ENCODE data around the gene VWA3B.
"Not testable (repeated sequence)": the region's sequence is repeated elsewhere in the genome, so short reads cannot be mapped to it uniquely, and the experiment has no call there.

Gene VWA3B

GRCh38 chr2:98137196-98137595, 50.2 kb downstream of the VWA3B start:
- no peak for DNase-seq (ENCODE audit: low read depth)

GRCh38 chr2:98138978-98139377, 52.0 kb downstream of the VWA3B start:
- not testable (repeated sequence) for DNase-seq (ENCODE audit: low read depth)

DNA sequence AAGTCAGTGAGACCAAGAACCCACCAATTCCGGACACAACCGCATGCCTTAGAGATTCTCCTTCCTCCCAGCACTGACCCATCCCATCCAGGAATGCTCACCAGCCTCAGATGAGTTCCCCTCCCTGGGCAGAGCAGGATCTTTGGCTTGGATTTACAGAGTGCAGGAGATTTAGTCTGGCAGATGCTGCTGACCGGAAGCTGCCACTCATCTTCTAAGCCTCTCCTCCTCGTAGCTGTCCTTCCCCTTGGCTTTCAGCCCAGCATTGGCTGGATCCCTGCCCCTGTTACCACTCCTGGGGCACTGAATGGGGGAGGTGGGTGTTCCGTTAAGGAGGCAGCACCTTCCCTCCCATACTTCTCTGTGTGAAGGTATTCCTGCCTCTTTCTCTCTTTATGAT, 53.2 kb downstream of the VWA3B start:
- DNase-seq (ENCODE audit: low read depth), result no peak

GRCh38 chr2:98142106-98142791, 55.3 kb downstream of the VWA3B start:
- DNase-seq (ENCODE audit: low read depth), result no peak

GRCh38 chr2:98145070-98145469, 58.1 kb downstream of the VWA3B start:
- no peak for DNase-seq (ENCODE audit: low read depth)

GRCh38 chr2:98147900-98148299, 60.9 kb downstream of the VWA3B start:
- DNase-seq (ENCODE audit: low read depth), result not testable (repeated sequence)

DNA sequence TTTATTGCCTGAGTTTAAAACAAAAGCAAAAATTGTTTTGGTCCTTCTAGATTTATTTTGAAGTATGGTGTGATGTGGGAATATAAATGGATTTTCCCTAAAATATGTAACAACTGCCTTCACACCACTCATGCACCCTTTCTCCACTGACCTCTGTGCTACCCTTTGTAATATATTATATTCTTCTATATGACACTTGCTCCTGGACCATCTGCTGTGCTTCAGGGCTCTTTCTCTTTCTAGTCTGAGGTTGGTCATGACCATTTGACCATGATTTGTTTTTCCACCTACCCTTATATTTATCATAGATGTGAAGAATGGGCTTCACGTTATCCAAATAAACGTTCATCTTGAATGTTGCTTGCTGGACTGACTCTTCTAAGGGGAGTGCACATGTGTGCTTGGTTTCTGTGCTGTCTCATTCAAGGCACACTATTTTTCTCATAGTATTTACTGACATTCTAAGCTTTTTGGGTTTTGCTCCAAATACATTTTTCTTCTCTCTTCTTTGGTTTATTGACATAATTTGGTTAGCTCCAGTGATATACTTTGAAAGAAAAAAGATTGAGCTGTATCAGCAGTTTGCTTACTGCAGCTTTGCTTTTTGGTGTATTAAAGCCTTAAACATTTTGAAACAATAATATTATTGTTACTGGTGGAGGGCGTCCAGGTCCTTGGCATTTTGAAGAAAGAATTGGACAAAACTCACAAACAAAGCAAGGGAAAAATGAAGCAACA, 61.8 kb downstream of the VWA3B start:
- DNase-seq (ENCODE audit: low read depth), result no peak

GRCh38 chr2:98149333-98149697, 62.3 kb downstream of the VWA3B start:
- no peak for DNase-seq (ENCODE audit: low read depth)

DNA sequence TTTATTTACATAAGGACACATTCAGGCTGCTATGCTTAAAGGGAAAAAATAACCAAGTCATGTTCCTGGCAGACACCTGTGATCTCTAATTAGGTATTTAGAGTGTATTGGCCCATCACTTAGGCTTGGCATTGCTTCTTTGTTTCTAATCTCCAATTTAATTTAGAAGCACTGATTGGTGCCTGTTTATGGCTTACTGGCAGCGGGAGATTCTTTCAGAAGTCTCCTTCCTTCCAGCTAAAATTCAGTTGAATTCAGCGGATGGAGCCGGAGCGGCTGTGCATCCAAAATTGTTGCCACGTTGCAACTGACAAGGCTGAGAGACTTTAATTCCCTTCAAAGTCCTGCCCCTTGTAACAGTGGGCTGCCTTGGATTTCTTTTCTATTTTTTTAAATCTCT, 66.5 kb downstream of the VWA3B start:
- no peak for DNase-seq (ENCODE audit: low read depth)

- DNase-seq (ENCODE audit: low read depth), result no peak
These were observed 68.3 kb downstream of the VWA3B start for GRCh38 chr2:98155291-98155690.

DNA sequence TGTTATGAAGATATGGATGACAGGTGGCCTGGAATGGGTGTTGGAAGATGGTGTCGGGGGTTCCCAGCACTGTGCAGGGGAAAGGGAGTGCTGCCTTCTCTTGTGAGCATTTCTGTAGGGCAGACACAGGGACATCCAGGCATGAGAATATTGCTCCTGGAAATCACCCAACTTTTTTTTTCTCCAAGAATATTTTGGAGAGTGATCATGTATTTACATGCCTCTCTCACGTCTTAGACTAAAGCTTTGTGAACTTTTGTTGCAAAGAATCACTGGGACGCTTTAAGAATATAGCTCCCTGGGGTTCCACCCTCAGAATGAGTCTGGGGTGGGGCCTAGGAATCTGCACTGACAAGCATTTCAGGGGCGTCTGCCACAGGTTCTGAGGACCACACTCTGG, 68.7 kb downstream of the VWA3B start:
- DNase-seq (ENCODE audit: low read depth), result no peak

DNA sequence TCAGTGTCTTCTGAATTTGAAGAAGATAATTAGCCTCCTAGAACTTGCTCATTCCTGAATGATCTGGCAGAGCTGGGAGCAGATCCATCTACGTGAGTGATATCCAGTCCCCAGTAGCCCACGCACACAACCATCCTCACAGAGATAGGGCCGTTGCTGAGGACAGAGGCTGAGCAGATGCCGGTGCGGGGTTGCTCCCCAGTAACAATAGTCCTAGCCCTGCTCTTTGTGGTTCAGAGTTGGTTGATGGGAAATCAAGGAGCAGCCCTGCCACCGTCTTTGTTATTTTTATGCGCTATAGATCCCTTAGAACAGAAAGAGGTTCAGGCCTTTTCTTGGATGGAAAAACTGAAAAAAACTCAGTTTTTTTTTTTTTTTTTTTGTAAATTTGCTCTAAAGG, 69.3 kb downstream of the VWA3B start:
- DNase-seq (ENCODE audit: low read depth), result no peak

GRCh38 chr2:98157557-98157956, 70.6 kb downstream of the VWA3B start:
- no peak for DNase-seq (ENCODE audit: low read depth)

- DNase-seq (ENCODE audit: low read depth), result no peak
These were observed 71.3 kb downstream of the VWA3B start for GRCh38 chr2:98158305-98158704.

DNA sequence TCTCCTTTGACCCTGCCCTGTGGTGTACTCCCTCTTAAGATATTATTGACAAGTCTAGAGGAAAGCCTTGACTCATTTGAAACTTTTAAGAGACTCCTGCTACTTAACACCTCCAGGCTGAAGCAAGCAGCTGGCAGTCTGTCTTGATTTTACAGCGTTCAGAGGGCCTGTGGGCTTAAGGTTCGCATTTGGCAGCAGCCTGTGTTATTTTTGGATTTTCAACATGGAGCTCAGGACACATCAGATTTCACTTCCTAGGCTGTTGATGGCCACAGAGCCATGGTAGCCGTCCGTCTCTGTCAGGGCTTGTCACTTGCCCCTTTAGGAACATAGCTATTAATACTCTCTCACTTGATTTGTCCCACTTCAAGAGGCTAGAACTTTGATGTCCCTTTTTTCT, 73.6 kb downstream of the VWA3B start:
- no peak for DNase-seq (ENCODE audit: low read depth)

DNA sequence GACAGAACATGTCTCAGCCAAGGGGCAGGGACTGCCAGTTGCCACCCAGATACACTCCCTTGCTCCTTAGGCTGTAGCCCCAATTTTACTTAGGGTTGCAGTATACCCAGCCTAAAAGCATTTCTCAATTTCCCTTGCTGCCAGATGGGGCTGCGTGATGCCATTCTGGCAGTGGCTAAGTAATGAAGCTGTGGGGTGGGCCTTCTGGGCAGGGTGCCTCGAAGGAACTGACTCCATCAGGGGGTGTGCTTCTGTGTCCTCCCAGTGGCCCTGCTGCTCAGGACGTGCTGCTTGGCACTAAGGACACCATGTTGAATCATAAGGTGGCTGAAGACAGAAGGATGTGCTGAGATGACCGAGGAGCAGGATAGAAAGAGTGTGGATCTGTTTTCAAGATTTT, 74.2 kb downstream of the VWA3B start:
- DNase-seq (ENCODE audit: low read depth), result no peak

GRCh38 chr2:98164256-98164655, 77.3 kb downstream of the VWA3B start:
- no peak for DNase-seq (ENCODE audit: low read depth)

- no peak for DNase-seq (ENCODE audit: low read depth)
These were observed 78.6 kb downstream of the VWA3B start for GRCh38 chr2:98165516-98166071.

DNA sequence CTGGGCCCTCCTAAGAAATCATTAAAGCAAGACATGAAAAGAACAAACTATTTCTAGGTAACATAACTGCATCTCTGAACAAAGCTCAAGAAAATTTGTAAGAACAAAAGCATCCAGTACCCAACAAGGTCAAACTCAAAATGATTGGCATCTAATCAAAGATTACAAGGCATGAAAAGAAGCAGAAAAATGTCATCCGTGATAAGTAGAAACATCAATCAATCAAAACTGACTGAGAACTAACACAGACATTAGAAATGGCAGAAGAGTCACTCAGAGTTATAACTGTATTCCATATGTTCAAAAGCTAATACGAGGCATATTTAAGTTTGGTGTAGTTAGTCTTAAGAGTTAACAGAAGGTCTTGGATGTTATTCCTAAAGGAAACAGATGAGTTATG, 80.9 kb downstream of the VWA3B start:
- DNase-seq (ENCODE audit: low read depth), result no peak

- DNase-seq (ENCODE audit: low read depth), result no peak
These were observed 83.1 kb downstream of the VWA3B start for GRCh38 chr2:98170076-98170475.

DNA sequence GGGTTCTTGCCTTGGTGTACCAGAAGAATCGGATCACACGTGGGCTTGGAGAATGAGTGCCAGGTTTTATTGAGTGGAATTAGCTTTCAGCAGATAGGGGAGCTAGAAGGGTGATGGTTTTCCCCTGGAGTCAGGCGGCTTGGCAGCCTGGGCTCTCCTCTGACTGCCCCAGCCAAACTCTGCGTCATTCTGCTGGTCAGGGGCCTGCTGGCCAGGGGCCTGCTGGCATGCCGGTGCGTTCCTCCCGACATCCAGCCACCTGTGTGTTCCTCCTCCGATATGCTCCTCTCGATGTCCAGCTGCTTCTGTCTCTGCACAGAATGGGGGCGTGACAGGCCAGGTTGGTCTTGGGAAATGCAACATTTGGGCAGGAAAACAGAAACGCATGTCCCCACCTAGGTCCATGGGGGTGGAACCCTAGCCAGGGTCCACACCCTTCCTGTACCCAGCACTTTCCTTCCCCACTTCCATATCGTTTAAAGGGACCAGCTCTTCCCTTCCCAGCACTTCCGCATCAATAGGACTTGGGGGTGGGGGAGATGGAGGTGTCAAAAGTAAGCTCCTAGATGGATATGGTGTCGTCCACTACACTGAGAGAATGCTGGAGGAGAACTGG, 85.3 kb downstream of the VWA3B start:
- DNase-seq (ENCODE audit: low read depth), result no peak

DNA sequence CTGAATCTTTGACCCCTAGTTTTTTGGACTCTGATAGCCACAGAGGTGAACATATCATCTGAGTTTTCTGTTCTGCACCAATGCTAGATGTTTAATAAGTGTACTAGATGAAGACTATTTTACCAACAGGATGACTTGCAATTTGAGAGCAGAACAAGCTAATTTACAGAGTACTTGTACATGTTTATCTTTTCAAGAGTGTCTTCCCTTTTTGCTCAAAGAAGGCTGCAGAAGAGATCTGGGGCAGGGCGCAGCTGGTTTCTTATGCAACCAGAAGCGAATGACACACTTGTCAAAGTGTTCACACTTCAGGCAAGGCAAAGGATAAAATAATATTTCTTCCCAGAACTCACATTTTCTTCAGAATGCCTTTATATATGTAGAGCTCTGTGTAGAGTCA, 86.0 kb downstream of the VWA3B start:
- DNase-seq (ENCODE audit: low read depth), result no peak

GRCh38 chr2:98175811-98176210, 88.8 kb downstream of the VWA3B start:
- no peak for DNase-seq (ENCODE audit: low read depth)
